Sigmoid colon (tissue), 7 donors: ENCODE results near the gene ADAM33. TPM values are rescaled to one million over a fixed set of nuclear protein-coding genes. Genes with fewer than 3 reads are reported as not detected.

Source experiments
- DNase-seq: peaks from one replicate; pipeline ENCODE4 v3.0.0-alpha.2; 2019
- H3K27ac ChIP-seq, 4 donors: fragments of 200-600 bp; sonication (generic); one replicate each; pipeline ENCODE4 v1.5.1; 2016 to 2019; ENCODE audit warnings: mild to moderate bottlenecking in 1 of 4
- H3K27me3 ChIP-seq, 3 donors: fragments of 200-600 bp; sonication (generic); one replicate each; pipeline ENCODE4 v1.5.1; 2019; ENCODE audit warnings: mild to moderate bottlenecking in 1 of 3
- H3K36me3 ChIP-seq, 4 donors: fragments of 200-600 bp; sonication (generic); one replicate each; pipeline ENCODE4 v1.5.1; 2016 to 2019
- H3K4me1 ChIP-seq, 4 donors: fragments of 200-600 bp; sonication (generic); one replicate each; pipeline ENCODE4 v1.5.1; 2017 to 2019
- H3K4me3 ChIP-seq, 4 donors: fragments of 200-600 bp; sonication (generic); one replicate each; pipeline ENCODE4 v1.5.1; 2017 to 2019; ENCODE audit warnings: mild to moderate bottlenecking in 2 of 4, moderate library complexity in 1 of 4
- H3K9me3 ChIP-seq, 4 donors: fragments of 200-600 bp in 3 of 4; sonication (generic) in 3 of 4; one replicate each; pipeline versions ENCODE4 v1.5.1 to v1.6.1; 2013 to 2019
- EP300 ChIP-seq, 4 donors: sonication (generic); formaldehyde crosslinking; IDR thresholded peaks; one replicate each; pipeline ENCODE4 v1.6.1; 2017; ENCODE audit warnings: antibody characterized with exemption in 4 of 4
- POLR2A ChIP-seq, 2 donors: fragments of 450-650 bp; IDR thresholded peaks; one replicate each; pipeline ENCODE4 v1.6.1; 2016; ENCODE audit warnings: antibody characterized with exemption in 2 of 2, mild to moderate bottlenecking in 2 of 2, moderate library complexity in 2 of 2
- POLR2AphosphoS5 ChIP-seq, 4 donors: sonication (generic); formaldehyde crosslinking; IDR thresholded peaks; one replicate each; pipeline ENCODE4 v1.6.1; 2017; ENCODE audit warnings: antibody characterized with exemption in 4 of 4
- WGBS, 2 donors: extraction: QIAGEN DNeasy Blood & Tissue Kit; methylation state at CpG; one replicate each; pipeline ENCODE4 v1.1.7; 2013; 5-methylcytosine and 5-hydroxymethylcytosine counted together
- intact Hi-C: fragments of 100-400 bp; cut with DNase I; formaldehyde crosslinking; loops from one replicate; pipeline ENCODE4 v1.15.1; 2023
- polyA plus RNA-seq, 3 donors: library from polyadenylated mRNA; stranded (reverse); fragments of 200-250 nt; gene quantifications; one replicate each; pipeline ENCODE4 v1.2.3, GENCODE V29; 2013
- total RNA-seq, 4 donors: library from RNA; depleted of rRNA; stranded (reverse); fragments of >200 nt; gene quantifications; one replicate each; pipeline ENCODE4 v1.1.0, GENCODE V29; 2016
- TF ChIP-seq, protein P1 (sequence below), 4 experiments: fragments of 450-650 bp in 3 of 4; fragments of 200-600 bp in 1 of 4; IDR thresholded peaks; one replicate each; pipeline ENCODE4 v1.5.1; 2016 to 2019; ENCODE audit warnings: antibody characterized with exemption in 4 of 4, mild to moderate bottlenecking in 3 of 4, moderate library complexity in 2 of 4
- donor health status: healthy with polysubstance abuse.
- donor health status: Bipolar disorder and iron deficiency.
- donor health status: healthy.

The ADAM33 gene
- total and polyA plus RNA-seq, 7 donors = 0.69 to 484 (median 49.9) TPM

DNA sequence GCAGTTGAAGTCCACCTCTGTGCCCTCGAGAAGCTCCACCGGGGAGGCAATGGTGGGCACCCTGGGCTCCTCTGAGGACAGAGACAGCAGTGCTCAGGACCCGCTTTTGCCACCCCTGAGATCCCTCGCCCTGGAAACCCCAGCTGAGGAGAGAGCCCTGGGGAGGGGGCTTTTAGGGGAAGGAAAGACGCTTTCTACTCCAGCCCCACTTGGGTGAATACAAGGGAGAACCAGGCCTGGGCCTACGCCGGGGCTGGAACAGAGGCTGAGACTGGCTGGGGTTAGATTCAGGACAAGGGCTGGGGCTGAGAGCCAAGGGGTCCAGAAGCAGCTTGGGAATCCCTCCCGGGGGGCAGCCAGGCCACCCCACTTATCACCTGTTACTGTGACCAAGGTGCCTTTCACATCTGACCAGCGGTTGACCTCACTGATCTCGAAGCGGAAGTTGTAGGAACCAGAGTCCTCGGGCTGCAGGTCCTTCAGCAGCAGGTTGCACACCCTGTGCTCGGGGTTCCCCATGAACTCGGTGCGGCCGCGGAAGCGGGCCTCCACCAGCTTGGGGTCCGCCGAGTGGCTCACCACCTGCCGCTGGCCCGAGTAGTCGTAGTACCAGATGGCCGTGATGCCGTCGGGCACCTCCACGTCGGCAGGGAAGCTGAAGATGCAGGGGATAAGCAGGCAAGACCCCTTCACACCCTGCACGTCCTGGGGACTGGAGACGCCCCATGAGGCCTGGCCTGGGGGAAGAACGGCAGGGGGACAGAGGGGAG is 24.3 kb upstream of the ADAM33 start:
- H3K36me3 ChIP-seq = no peaks in the 10 kb centered on the region
- TF ChIP-seq POLR2AphosphoS5 (IDR thresholded peaks at IDR 0.05) (no peak), POLR2A (IDR thresholded peaks at IDR 0.05) (no peak), EP300 (IDR thresholded peaks at IDR 0.05) (no peak)
- TF ChIP-seq, protein P1, sequence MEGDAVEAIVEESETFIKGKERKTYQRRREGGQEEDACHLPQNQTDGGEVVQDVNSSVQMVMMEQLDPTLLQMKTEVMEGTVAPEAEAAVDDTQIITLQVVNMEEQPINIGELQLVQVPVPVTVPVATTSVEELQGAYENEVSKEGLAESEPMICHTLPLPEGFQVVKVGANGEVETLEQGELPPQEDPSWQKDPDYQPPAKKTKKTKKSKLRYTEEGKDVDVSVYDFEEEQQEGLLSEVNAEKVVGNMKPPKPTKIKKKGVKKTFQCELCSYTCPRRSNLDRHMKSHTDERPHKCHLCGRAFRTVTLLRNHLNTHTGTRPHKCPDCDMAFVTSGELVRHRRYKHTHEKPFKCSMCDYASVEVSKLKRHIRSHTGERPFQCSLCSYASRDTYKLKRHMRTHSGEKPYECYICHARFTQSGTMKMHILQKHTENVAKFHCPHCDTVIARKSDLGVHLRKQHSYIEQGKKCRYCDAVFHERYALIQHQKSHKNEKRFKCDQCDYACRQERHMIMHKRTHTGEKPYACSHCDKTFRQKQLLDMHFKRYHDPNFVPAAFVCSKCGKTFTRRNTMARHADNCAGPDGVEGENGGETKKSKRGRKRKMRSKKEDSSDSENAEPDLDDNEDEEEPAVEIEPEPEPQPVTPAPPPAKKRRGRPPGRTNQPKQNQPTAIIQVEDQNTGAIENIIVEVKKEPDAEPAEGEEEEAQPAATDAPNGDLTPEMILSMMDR (IDR thresholded peaks at IDR 0.05) = no peak
- WGBS, 2 donors = 93% methylated on average over 31 of the region's 31 CpGs
- H3K4me1 ChIP-seq = peaks cover 0 to 12% (median 9%) of the 10 kb centered on the region in 4 donors
- H3K27me3 ChIP-seq = no peaks in the 10 kb centered on the region
- H3K9me3 ChIP-seq = no peaks in the 10 kb centered on the region
- no peak overlapping the region for H3K27ac ChIP-seq
- H3K4me3 ChIP-seq = no peak overlapping the region
- no peak for DNase-seq
- intact Hi-C loops = no loop called here

- intact Hi-C loops = no loop called here
- WGBS, 2 donors = 81 to 83% methylated on average over 14 of the region's 14 CpGs
- TF ChIP-seq, protein P1 (IDR thresholded peaks at IDR 0.05) = no peak
- no peak for TF ChIP-seq POLR2A (IDR thresholded peaks at IDR 0.05)
- TF ChIP-seq POLR2AphosphoS5 (IDR thresholded peaks at IDR 0.05) = no peak
- TF ChIP-seq EP300 (IDR thresholded peaks at IDR 0.05) = no peak
- Histone ChIP-seq H3K4me1 (peaks cover 0 to 6% (median 3%) of the 10 kb centered on the region in 4 donors), H3K4me3 (no peak overlapping the region), H3K9me3 (no peaks in the 10 kb centered on the region), H3K27me3 (no peaks in the 10 kb centered on the region), H3K27ac (no peak overlapping the region), H3K36me3 (no peaks in the 10 kb centered on the region)
- DNase-seq = no peak
These were observed 23.7 kb upstream of the ADAM33 start for GRCh38 chr20:3705491-3705969.

DNA sequence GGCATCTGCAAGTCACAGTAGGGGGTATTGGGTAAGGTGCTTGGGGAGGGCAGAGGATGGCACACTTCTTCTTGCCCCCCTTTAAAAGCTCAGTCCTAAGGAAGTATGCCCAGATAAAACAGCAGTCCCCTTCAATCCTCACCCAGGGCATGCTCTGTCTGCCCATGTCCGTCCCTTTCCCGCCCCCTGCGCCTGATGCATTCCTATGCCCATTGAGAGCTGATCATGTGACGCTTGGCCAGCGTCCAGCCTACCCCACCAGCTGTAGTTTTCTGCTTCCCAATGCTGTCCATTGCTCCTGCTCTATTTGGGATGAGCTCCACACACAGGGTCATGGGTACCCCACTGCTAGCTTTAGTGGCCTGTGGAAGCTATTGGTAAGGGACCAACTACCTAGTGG is 22.3 kb upstream of the ADAM33 start:
- 78 to 85% methylated on average over 5 of the region's 5 CpGs for WGBS, 2 donors
- no peak for DNase-seq
- H3K9me3 ChIP-seq = no peaks in the 10 kb centered on the region
- H3K27me3 ChIP-seq = no peaks in the 10 kb centered on the region
- intact Hi-C loops = no loop called here
- no peak overlapping the region for H3K27ac ChIP-seq
- no peaks in the 10 kb centered on the region for H3K4me1 ChIP-seq
- TF ChIP-seq, protein P1 (IDR thresholded peaks at IDR 0.05) = no peak
- no peak for TF ChIP-seq POLR2AphosphoS5 (IDR thresholded peaks at IDR 0.05)
- TF ChIP-seq EP300 (IDR thresholded peaks at IDR 0.05) = no peak
- TF ChIP-seq POLR2A (IDR thresholded peaks at IDR 0.05) = no peak
- no peaks in the 10 kb centered on the region for H3K36me3 ChIP-seq
- no peak overlapping the region for H3K4me3 ChIP-seq

- TF ChIP-seq, protein P1 (IDR thresholded peaks at IDR 0.05) = no peak
- TF ChIP-seq POLR2AphosphoS5 (IDR thresholded peaks at IDR 0.05) (no peak), POLR2A (IDR thresholded peaks at IDR 0.05) (no peak), EP300 (IDR thresholded peaks at IDR 0.05) (no peak)
- H3K4me3 ChIP-seq = no peak overlapping the region
- H3K9me3 ChIP-seq = no peaks in the 10 kb centered on the region
- no peaks in the 10 kb centered on the region for H3K36me3 ChIP-seq
- WGBS, 2 donors = 92 to 94% methylated on average over 11 of the region's 11 CpGs
- H3K27me3 ChIP-seq = no peaks in the 10 kb centered on the region
- intact Hi-C loops = no loop called here
- no peak overlapping the region for H3K27ac ChIP-seq
- H3K4me1 ChIP-seq = no peaks in the 10 kb centered on the region
- DNase-seq = no peak
These were observed 21.0 kb upstream of the ADAM33 start for GRCh38 chr20:3702611-3703391.
